ENCODE results near the gene TFDP1.
A peak's percentile ranks its signal among the peaks of the same experiment; 100 is the strongest.

Gene TFDP1

GRCh38 chr13:113576597-113576996 lies 8.0 kb upstream of the TFDP1 start:
- Histone ChIP-seq H3K9ac (ENCODE audit: low read length) (no peak overlapping the region), H3K27ac (ENCODE audit: low read depth, low read length) (no peak overlapping the region), H3K27me3 (ENCODE audit: control insufficient read depth, insufficient read depth, low read length) (no peaks in the 10 kb centered on the region), H3K9me3 (ENCODE audit: control insufficient read depth, insufficient read depth, low read depth, low read length) (peaks cover 11% of the 10 kb centered on the region; the same call in 1 of the 2 replicates), H3K4me1 (ENCODE audit: control insufficient read depth, insufficient read depth, low read length) (no peaks in the 10 kb centered on the region), H3K36me3 (ENCODE audit: control insufficient read depth, insufficient read depth, low read length) (no peaks in the 10 kb centered on the region), H3K4me3 (ENCODE audit: low read depth, low read length) (no peak overlapping the region)

GRCh38 chr13:113577881-113578435 lies 6.6 kb upstream of the TFDP1 start:
- peaks cover 11% of the 10 kb centered on the region; the same call in 1 of the 2 replicates for H3K9me3 ChIP-seq (ENCODE audit: control insufficient read depth, insufficient read depth, low read depth, low read length)
- no peak overlapping the region for H3K27ac ChIP-seq (ENCODE audit: low read depth, low read length)
- H3K4me1 ChIP-seq (ENCODE audit: control insufficient read depth, insufficient read depth, low read length): no peaks in the 10 kb centered on the region
- H3K36me3 ChIP-seq (ENCODE audit: control insufficient read depth, insufficient read depth, low read length): no peaks in the 10 kb centered on the region
- H3K4me3 ChIP-seq (ENCODE audit: low read depth, low read length): no peak overlapping the region
- H3K9ac ChIP-seq (ENCODE audit: low read length): no peak overlapping the region
- no peaks in the 10 kb centered on the region for H3K27me3 ChIP-seq (ENCODE audit: control insufficient read depth, insufficient read depth, low read length)

- H3K4me3 ChIP-seq (ENCODE audit: low read depth, low read length): no peak overlapping the region
- H3K36me3 ChIP-seq (ENCODE audit: control insufficient read depth, insufficient read depth, low read length): no peaks in the 10 kb centered on the region
- peaks cover 11% of the 10 kb centered on the region; the same call in 1 of the 2 replicates for H3K9me3 ChIP-seq (ENCODE audit: control insufficient read depth, insufficient read depth, low read depth, low read length)
- H3K27ac ChIP-seq (ENCODE audit: low read depth, low read length): no peak overlapping the region
- H3K4me1 ChIP-seq (ENCODE audit: control insufficient read depth, insufficient read depth, low read length): no peaks in the 10 kb centered on the region
- H3K27me3 ChIP-seq (ENCODE audit: control insufficient read depth, insufficient read depth, low read length): no peaks in the 10 kb centered on the region
- no peak overlapping the region for H3K9ac ChIP-seq (ENCODE audit: low read length)
These were observed 4.9 kb upstream of the TFDP1 start for GRCh38 chr13:113579686-113580085.

- Histone ChIP-seq H3K27ac (ENCODE audit: low read depth, low read length) (no peak overlapping the region), H3K9ac (ENCODE audit: low read length) (no peak overlapping the region), H3K4me1 (ENCODE audit: control insufficient read depth, insufficient read depth, low read length) (no peaks in the 10 kb centered on the region), H3K4me3 (ENCODE audit: low read depth, low read length) (no peak overlapping the region), H3K9me3 (ENCODE audit: control insufficient read depth, insufficient read depth, low read depth, low read length) (peaks cover 2% of the 10 kb centered on the region; the same call in 1 of the 2 replicates), H3K36me3 (ENCODE audit: control insufficient read depth, insufficient read depth, low read length) (peaks cover 9% of the 10 kb centered on the region), H3K27me3 (ENCODE audit: control insufficient read depth, insufficient read depth, low read length) (no peaks in the 10 kb centered on the region)
These were observed 2.7 kb upstream of the TFDP1 start for GRCh38 chr13:113581871-113582270.

- Histone ChIP-seq H3K4me1 (ENCODE audit: control insufficient read depth, insufficient read depth, low read length) (no peaks in the 10 kb centered on the region), H3K27ac (ENCODE audit: low read depth, low read length) (no peak overlapping the region), H3K9ac (ENCODE audit: low read length) (no peak overlapping the region), H3K27me3 (ENCODE audit: control insufficient read depth, insufficient read depth, low read length) (no peaks in the 10 kb centered on the region), H3K4me3 (ENCODE audit: low read depth, low read length) (no peak overlapping the region), H3K9me3 (ENCODE audit: control insufficient read depth, insufficient read depth, low read depth, low read length) (no peaks in the 10 kb centered on the region), H3K36me3 (ENCODE audit: control insufficient read depth, insufficient read depth, low read length) (peaks cover 20% of the 10 kb centered on the region)
These were observed 1.5 kb upstream of the TFDP1 start for GRCh38 chr13:113582841-113583631.

- Histone ChIP-seq H3K4me1 (ENCODE audit: control insufficient read depth, insufficient read depth, low read length) (no peaks in the 10 kb centered on the region), H3K9ac (ENCODE audit: low read length) (peak overlapping the region; percentile 18)
These were observed 518 bp downstream of the TFDP1 start for GRCh38 chr13:113584870-113585671.

GRCh38 chr13:113585896-113586295 lies 1.3 kb downstream of the TFDP1 start:
- no peaks in the 10 kb centered on the region for H3K9me3 ChIP-seq (ENCODE audit: control insufficient read depth, insufficient read depth, low read depth, low read length)
- peaks cover 42% of the 10 kb centered on the region for H3K36me3 ChIP-seq (ENCODE audit: control insufficient read depth, insufficient read depth, low read length)
- H3K4me1 ChIP-seq (ENCODE audit: control insufficient read depth, insufficient read depth, low read length): no peaks in the 10 kb centered on the region
- no peaks in the 10 kb centered on the region for H3K27me3 ChIP-seq (ENCODE audit: control insufficient read depth, insufficient read depth, low read length)
- H3K27ac ChIP-seq (ENCODE audit: low read depth, low read length): no peak overlapping the region
- peak overlapping the region; percentile 18 for H3K9ac ChIP-seq (ENCODE audit: low read length)
- H3K4me3 ChIP-seq (ENCODE audit: low read depth, low read length): peak overlapping the region; percentile 51

More at GRCh38 chr13:113584870-113585671, 518 bp downstream of the TFDP1 start:
- no peaks in the 10 kb centered on the region for H3K27me3 ChIP-seq (ENCODE audit: control insufficient read depth, insufficient read depth, low read length)
- H3K36me3 ChIP-seq (ENCODE audit: control insufficient read depth, insufficient read depth, low read length): peaks cover 40% of the 10 kb centered on the region
- H3K4me3 ChIP-seq (ENCODE audit: low read depth, low read length): peak overlapping the region; percentile 51
- H3K27ac ChIP-seq (ENCODE audit: low read depth, low read length): no peak overlapping the region
- no peaks in the 10 kb centered on the region for H3K9me3 ChIP-seq (ENCODE audit: control insufficient read depth, insufficient read depth, low read depth, low read length)

- no peaks in the 10 kb centered on the region for H3K27me3 ChIP-seq (ENCODE audit: control insufficient read depth, insufficient read depth, low read length)
- peaks cover 48% of the 10 kb centered on the region for H3K36me3 ChIP-seq (ENCODE audit: control insufficient read depth, insufficient read depth, low read length)
- no peak overlapping the region for H3K9ac ChIP-seq (ENCODE audit: low read length)
- H3K9me3 ChIP-seq (ENCODE audit: control insufficient read depth, insufficient read depth, low read depth, low read length): no peaks in the 10 kb centered on the region
- H3K4me3 ChIP-seq (ENCODE audit: low read depth, low read length): no peak overlapping the region
- H3K27ac ChIP-seq (ENCODE audit: low read depth, low read length): no peak overlapping the region
- no peaks in the 10 kb centered on the region for H3K4me1 ChIP-seq (ENCODE audit: control insufficient read depth, insufficient read depth, low read length)
These were observed 2.3 kb downstream of the TFDP1 start for GRCh38 chr13:113586661-113587479.

GRCh38 chr13:113588394-113589111 lies 4.0 kb downstream of the TFDP1 start:
- Histone ChIP-seq H3K27ac (ENCODE audit: low read depth, low read length) (no peak overlapping the region), H3K4me1 (ENCODE audit: control insufficient read depth, insufficient read depth, low read length) (no peaks in the 10 kb centered on the region), H3K9me3 (ENCODE audit: control insufficient read depth, insufficient read depth, low read depth, low read length) (no peaks in the 10 kb centered on the region), H3K9ac (ENCODE audit: low read length) (no peak overlapping the region), H3K4me3 (ENCODE audit: low read depth, low read length) (no peak overlapping the region), H3K36me3 (ENCODE audit: control insufficient read depth, insufficient read depth, low read length) (peaks cover 59% of the 10 kb centered on the region), H3K27me3 (ENCODE audit: control insufficient read depth, insufficient read depth, low read length) (no peaks in the 10 kb centered on the region)

Measured in HUES6 (cell line).